ENCODE data around the gene KCNQ1.

KCNQ1 gene

GRCh38 chr11:2444821-2445745 lies at the start of gene KCNQ1:
Gene KCNQ1, plus strand, starts transcription at chr11:2445008. Its CDS starts 91 bp downstream, at chr11:2445099.
- Histone ChIP-seq H3K4me3 (ENCODE audit: low read depth, low read length) (peak within 1 kb of the TSS; percentile 63), H3K4me1 (ENCODE audit: control insufficient read depth, insufficient read depth, low read length) (no peaks in the 10 kb centered on the region), H3K36me3 (ENCODE audit: control insufficient read depth, insufficient read depth, low read length) (no peaks in the 10 kb centered on the region), H3K9me3 (ENCODE audit: control insufficient read depth, insufficient read depth, low read length) (no peaks in the 10 kb centered on the region), H3K9ac (ENCODE audit: low read depth, low read length) (no peak within 1 kb of the TSS), H3K27me3 (ENCODE audit: control insufficient read depth, insufficient read depth, low read length) (peaks cover 89% of the 10 kb centered on the region), H3K27ac (ENCODE audit: low read depth, low read length) (no peak within 1 kb of the TSS)

GRCh38 chr11:2395211-2395730 lies 49.5 kb upstream of the KCNQ1 start:
- no peak overlapping the region for H3K9ac ChIP-seq (ENCODE audit: low read depth, low read length)
- peaks cover 8% of the 10 kb centered on the region; the same call in 1 of the 2 replicates for H3K4me1 ChIP-seq (ENCODE audit: control insufficient read depth, insufficient read depth, low read length)
- no peak overlapping the region for H3K27ac ChIP-seq (ENCODE audit: low read depth, low read length)
- H3K27me3 ChIP-seq (ENCODE audit: control insufficient read depth, insufficient read depth, low read length): no peaks in the 10 kb centered on the region
- peaks cover 38% of the 10 kb centered on the region for H3K36me3 ChIP-seq (ENCODE audit: control insufficient read depth, insufficient read depth, low read length)
- no peak overlapping the region for H3K4me3 ChIP-seq (ENCODE audit: low read depth, low read length)
- no peaks in the 10 kb centered on the region for H3K9me3 ChIP-seq (ENCODE audit: control insufficient read depth, insufficient read depth, low read length)

GRCh38 chr11:2395856-2396255 lies 49.0 kb upstream of the KCNQ1 start:
- H3K9me3 ChIP-seq (ENCODE audit: control insufficient read depth, insufficient read depth, low read length): no peaks in the 10 kb centered on the region
- H3K4me1 ChIP-seq (ENCODE audit: control insufficient read depth, insufficient read depth, low read length): peaks cover 5% of the 10 kb centered on the region; the same call in 1 of the 2 replicates
- H3K27ac ChIP-seq (ENCODE audit: low read depth, low read length): no peak overlapping the region
- peaks cover 35% of the 10 kb centered on the region for H3K36me3 ChIP-seq (ENCODE audit: control insufficient read depth, insufficient read depth, low read length)
- no peaks in the 10 kb centered on the region for H3K27me3 ChIP-seq (ENCODE audit: control insufficient read depth, insufficient read depth, low read length)
- no peak overlapping the region for H3K4me3 ChIP-seq (ENCODE audit: low read depth, low read length)
- H3K9ac ChIP-seq (ENCODE audit: low read depth, low read length): no peak overlapping the region

- Histone ChIP-seq H3K9ac (ENCODE audit: low read depth, low read length) (no peak overlapping the region), H3K27ac (ENCODE audit: low read depth, low read length) (no peak overlapping the region), H3K36me3 (ENCODE audit: control insufficient read depth, insufficient read depth, low read length) (peaks cover 35% of the 10 kb centered on the region), H3K4me1 (ENCODE audit: control insufficient read depth, insufficient read depth, low read length) (peaks cover 5% of the 10 kb centered on the region; the same call in 1 of the 2 replicates), H3K4me3 (ENCODE audit: low read depth, low read length) (no peak overlapping the region), H3K9me3 (ENCODE audit: control insufficient read depth, insufficient read depth, low read length) (no peaks in the 10 kb centered on the region), H3K27me3 (ENCODE audit: control insufficient read depth, insufficient read depth, low read length) (no peaks in the 10 kb centered on the region)
Observed at GRCh38 chr11:2396471-2396870, 48.3 kb upstream of the KCNQ1 start.

GRCh38 chr11:2397005-2397404 lies 47.8 kb upstream of the KCNQ1 start:
- no peaks in the 10 kb centered on the region for H3K27me3 ChIP-seq (ENCODE audit: control insufficient read depth, insufficient read depth, low read length)
- H3K36me3 ChIP-seq (ENCODE audit: control insufficient read depth, insufficient read depth, low read length): peaks cover 32% of the 10 kb centered on the region
- H3K9ac ChIP-seq (ENCODE audit: low read depth, low read length): no peak overlapping the region
- H3K4me1 ChIP-seq (ENCODE audit: control insufficient read depth, insufficient read depth, low read length): peaks cover 5% of the 10 kb centered on the region; the same call in 1 of the 2 replicates
- H3K9me3 ChIP-seq (ENCODE audit: control insufficient read depth, insufficient read depth, low read length): no peaks in the 10 kb centered on the region
- no peak overlapping the region for H3K4me3 ChIP-seq (ENCODE audit: low read depth, low read length)
- no peak overlapping the region for H3K27ac ChIP-seq (ENCODE audit: low read depth, low read length)

GRCh38 chr11:2398664-2399355 lies 46.0 kb upstream of the KCNQ1 start:
- peaks cover 44% of the 10 kb centered on the region for H3K36me3 ChIP-seq (ENCODE audit: control insufficient read depth, insufficient read depth, low read length)
- H3K27ac ChIP-seq (ENCODE audit: low read depth, low read length): peak overlapping the region; percentile 95
- H3K9me3 ChIP-seq (ENCODE audit: control insufficient read depth, insufficient read depth, low read length): no peaks in the 10 kb centered on the region
- no peaks in the 10 kb centered on the region for H3K27me3 ChIP-seq (ENCODE audit: control insufficient read depth, insufficient read depth, low read length)
- no peak overlapping the region for H3K9ac ChIP-seq (ENCODE audit: low read depth, low read length)
- no peak overlapping the region for H3K4me3 ChIP-seq (ENCODE audit: low read depth, low read length)
- peaks cover 5% of the 10 kb centered on the region; the same call in 1 of the 2 replicates for H3K4me1 ChIP-seq (ENCODE audit: control insufficient read depth, insufficient read depth, low read length)

GRCh38 chr11:2399488-2400068 lies 45.2 kb upstream of the KCNQ1 start:
- no peaks in the 10 kb centered on the region for H3K9me3 ChIP-seq (ENCODE audit: control insufficient read depth, insufficient read depth, low read length)
- peak overlapping the region; percentile 60 for H3K9ac ChIP-seq (ENCODE audit: low read depth, low read length)
- peak overlapping the region; percentile 95 for H3K27ac ChIP-seq (ENCODE audit: low read depth, low read length)
- no peaks in the 10 kb centered on the region for H3K27me3 ChIP-seq (ENCODE audit: control insufficient read depth, insufficient read depth, low read length)
- H3K36me3 ChIP-seq (ENCODE audit: control insufficient read depth, insufficient read depth, low read length): peaks cover 42% of the 10 kb centered on the region
- peak overlapping the region; percentile 77 for H3K4me3 ChIP-seq (ENCODE audit: low read depth, low read length)
- H3K4me1 ChIP-seq (ENCODE audit: control insufficient read depth, insufficient read depth, low read length): peaks cover 5% of the 10 kb centered on the region; the same call in 1 of the 2 replicates

- H3K4me1 ChIP-seq (ENCODE audit: control insufficient read depth, insufficient read depth, low read length): peaks cover 5% of the 10 kb centered on the region; the same call in 1 of the 2 replicates
- H3K9me3 ChIP-seq (ENCODE audit: control insufficient read depth, insufficient read depth, low read length): no peaks in the 10 kb centered on the region
- H3K27ac ChIP-seq (ENCODE audit: low read depth, low read length): peak within 1 kb of the TSS; percentile 95
- H3K9ac ChIP-seq (ENCODE audit: low read depth, low read length): peak within 1 kb of the TSS; percentile 93
- no peaks in the 10 kb centered on the region for H3K27me3 ChIP-seq (ENCODE audit: control insufficient read depth, insufficient read depth, low read length)
- H3K4me3 ChIP-seq (ENCODE audit: low read depth, low read length): peak within 1 kb of the TSS; percentile 99
- peaks cover 42% of the 10 kb centered on the region for H3K36me3 ChIP-seq (ENCODE audit: control insufficient read depth, insufficient read depth, low read length)
Observed at GRCh38 chr11:2400069-2400761, 44.6 kb upstream of the KCNQ1 start, which contains the start of gene TSSC4. Gene TSSC4, plus strand, starts transcription at chr11:2400750. Its CDS starts 1,884 bp downstream, at chr11:2402634.

GRCh38 chr11:2400762-2401435 lies 43.9 kb upstream of the KCNQ1 start:
- H3K9ac ChIP-seq (ENCODE audit: low read depth, low read length): peak overlapping the region; percentile 93
- H3K4me3 ChIP-seq (ENCODE audit: low read depth, low read length): peak overlapping the region; percentile 99
- H3K27ac ChIP-seq (ENCODE audit: low read depth, low read length): peak overlapping the region; percentile 76
- peaks cover 5% of the 10 kb centered on the region; the same call in 1 of the 2 replicates for H3K4me1 ChIP-seq (ENCODE audit: control insufficient read depth, insufficient read depth, low read length)
- H3K27me3 ChIP-seq (ENCODE audit: control insufficient read depth, insufficient read depth, low read length): no peaks in the 10 kb centered on the region
- peaks cover 37% of the 10 kb centered on the region for H3K36me3 ChIP-seq (ENCODE audit: control insufficient read depth, insufficient read depth, low read length)
- H3K9me3 ChIP-seq (ENCODE audit: control insufficient read depth, insufficient read depth, low read length): no peaks in the 10 kb centered on the region
